Adrenal gland (tissue), 5 donors: ENCODE data around the gene TRAF2.

ENCODE experiments used
- CTCF ChIP-seq, 6 experiments: fragments of 450-650 bp in 4 of 6; fragments of 200-600 bp in 2 of 6; sonication (generic) in 1 of 6; IDR thresholded peaks; 1 replicate in 5 of 6; 2 replicates in 1 of 6; pipeline versions ENCODE4 v1.5.1 to v1.8.0; 2016 to 2021; ENCODE audit warnings: antibody characterized with exemption in 6 of 6, mild to moderate bottlenecking in 2 of 6, moderate library complexity in 1 of 6
- POLR2A ChIP-seq, 2 donors: fragments of 450-650 bp; IDR thresholded peaks; one replicate each; pipeline ENCODE4 v1.6.1; 2017; ENCODE audit warnings: antibody characterized with exemption in 2 of 2, mild to moderate bottlenecking in 2 of 2, moderate library complexity in 1 of 2
- donor health status: DM: no; HTN: no; CAD: no.

GRCh38 chr9:136910901-136911245, 24.6 kb downstream of the TRAF2 start:
- no peak for TF ChIP-seq CTCF (IDR thresholded peaks at IDR 0.05)
- TF ChIP-seq POLR2A (IDR thresholded peaks at IDR 0.05), result no peak
